ENCODE measurements around the gene TMEM240. TPM values are rescaled to one million over a fixed set of nuclear protein-coding genes. Genes with fewer than 3 reads are reported as not detected.
"Not testable (repeated sequence)": the region's sequence is repeated elsewhere in the genome, so short reads cannot be mapped to it uniquely, and the experiment has no call there.

The TMEM240 gene
- total and polyA plus RNA-seq, 8 donors: 2.6 to 6.9 (median 4.3) TPM

- ATAC-seq; H3K27me3 ChIP-seq; H3K27ac ChIP-seq; intact Hi-C loops (cut with DNase I); DNase-seq; H3K4me3 ChIP-seq; H3K4me1 ChIP-seq; H3K9me3 ChIP-seq: not testable (repeated sequence)
- H3K36me3 ChIP-seq: peaks cover 0 to 78% of the 10 kb centered on the region in 2 donors
These were observed 17.9 kb downstream of the TMEM240 start for GRCh38 chr1:1522536-1522935.

GRCh38 chr1:1521331-1521730 lies 19.1 kb downstream of the TMEM240 start:
- H3K36me3 ChIP-seq: peaks cover 0 to 74% of the 10 kb centered on the region in 2 donors

GRCh38 chr1:1519805-1520505 lies 20.5 kb downstream of the TMEM240 start:
- not testable (repeated sequence) for H3K27ac ChIP-seq, H3K9me3 ChIP-seq, H3K27me3 ChIP-seq, H3K4me3 ChIP-seq, DNase-seq, H3K4me1 ChIP-seq, ATAC-seq
- intact Hi-C loops (cut with DNase I): loop anchor here in 1 of 2 donors (5.0 kb wide), 1 partner anchor 43 kb away; no protein-coding TSS in a partner anchor
- H3K36me3 ChIP-seq: peaks cover 0 to 68% of the 10 kb centered on the region in 2 donors

More at GRCh38 chr1:1521331-1521730, 19.1 kb downstream of the TMEM240 start:
- ATAC-seq (no peak), DNase-seq (no peak)
- H3K27me3 ChIP-seq: no peaks in the 10 kb centered on the region
- no peak for TF ChIP-seq CTCF (IDR thresholded peaks at IDR 0.05)
- no peak overlapping the region for H3K4me3 ChIP-seq
- intact Hi-C loops (cut with DNase I): no loop called here
- no peak overlapping the region for H3K27ac ChIP-seq
- H3K9me3 ChIP-seq: no peaks in the 10 kb centered on the region
- no peaks in the 10 kb centered on the region for H3K4me1 ChIP-seq

- H3K27me3 ChIP-seq, DNase-seq, H3K4me1 ChIP-seq, H3K9me3 ChIP-seq, H3K4me3 ChIP-seq, ATAC-seq, H3K27ac ChIP-seq: not testable (repeated sequence)
- intact Hi-C loops (cut with DNase I): loop anchor here in 1 of 2 donors (5.0 kb wide), 1 partner anchor 41 kb away; no protein-coding TSS in a partner anchor
- peaks cover 0 to 61% of the 10 kb centered on the region in 2 donors for H3K36me3 ChIP-seq
These were observed 21.8 kb downstream of the TMEM240 start for GRCh38 chr1:1518621-1519007.

GRCh38 chr1:1517973-1518620 lies 22.3 kb downstream of the TMEM240 start:
- H3K36me3 ChIP-seq: peaks cover 0 to 55% of the 10 kb centered on the region in 2 donors
- DNase-seq (no peak), ATAC-seq (no peak)
- TF ChIP-seq CTCF (IDR thresholded peaks at IDR 0.05): no peak
- intact Hi-C loops (cut with DNase I): loop anchor here in 1 of 2 donors (5.0 kb wide), 1 partner anchor 41 kb away; no protein-coding TSS in a partner anchor
- H3K9me3 ChIP-seq: no peaks in the 10 kb centered on the region
- H3K4me3 ChIP-seq: no peak overlapping the region
- H3K27ac ChIP-seq: no peak overlapping the region
- no peaks in the 10 kb centered on the region for H3K27me3 ChIP-seq
- H3K4me1 ChIP-seq: peaks cover 0 to 5% of the 10 kb centered on the region in 2 donors

GRCh38 chr1:1516923-1517322 lies 23.5 kb downstream of the TMEM240 start:
- intact Hi-C loops (cut with DNase I): loop anchor here in 1 of 2 donors (5.0 kb wide), 1 partner anchor 40 kb away; no protein-coding TSS in a partner anchor
- not testable (repeated sequence) for H3K9me3 ChIP-seq, H3K4me3 ChIP-seq, H3K4me1 ChIP-seq, ATAC-seq, DNase-seq, H3K27ac ChIP-seq, H3K27me3 ChIP-seq
- peaks cover 0 to 46% of the 10 kb centered on the region in 2 donors for H3K36me3 ChIP-seq

GRCh38 chr1:1514376-1514775 lies 26.0 kb downstream of the TMEM240 start:
- DNase-seq; H3K27me3 ChIP-seq; H3K4me3 ChIP-seq; H3K9me3 ChIP-seq; ATAC-seq; intact Hi-C loops (cut with DNase I); H3K27ac ChIP-seq: not testable (repeated sequence)
- Histone ChIP-seq H3K36me3 (peaks cover 0 to 23% of the 10 kb centered on the region in 2 donors), H3K4me1 (peaks cover 6 to 20% of the 10 kb centered on the region in 2 donors)

GRCh38 chr1:1513675-1514074 lies 26.7 kb downstream of the TMEM240 start:
- H3K27ac ChIP-seq; H3K9me3 ChIP-seq; intact Hi-C loops (cut with DNase I); DNase-seq; H3K4me3 ChIP-seq; ATAC-seq; H3K27me3 ChIP-seq: not testable (repeated sequence)
- peaks cover 6 to 27% of the 10 kb centered on the region in 2 donors for H3K4me1 ChIP-seq
- peaks cover 0 to 20% of the 10 kb centered on the region in 2 donors for H3K36me3 ChIP-seq

- H3K36me3 ChIP-seq: peaks cover 0 to 18% of the 10 kb centered on the region in 2 donors
- peak overlapping the region; percentile 84 to 87 for H3K4me3 ChIP-seq
- H3K27ac ChIP-seq: peak overlapping the region in 1 of 2 donors; percentile 94
- H3K27me3 ChIP-seq; DNase-seq; H3K9me3 ChIP-seq; ATAC-seq; intact Hi-C loops (cut with DNase I): not testable (repeated sequence)
- H3K4me1 ChIP-seq: peaks cover 6 to 28% of the 10 kb centered on the region in 2 donors
These were observed 28.0 kb downstream of the TMEM240 start for GRCh38 chr1:1512425-1512824.

Data from left lung (tissue), 10 donors.